Cardiac fibroblast (primary cell): ENCODE results near the gene COIL.

ENCODE experiments used
- DNase-seq, 2 donors: peaks; one replicate each; pipeline versions ENCODE4 v3.0.0 to v3.0.0-alpha.2; 2010; ENCODE audit warnings: low read depth in 2 of 2
- H3K4me3 ChIP-seq, 2 donors: replicated peaks in 1 of 2; 1 replicate in 1 of 2; 2 replicates in 1 of 2; pipeline ENCODE4 v1.5.1; 2011; ENCODE audit warnings: low read depth in 2 of 2, low read length in 2 of 2, mild to moderate bottlenecking in 2 of 2, moderate library complexity in 1 of 2
- CTCF ChIP-seq: IDR thresholded peaks from one replicate; pipeline ENCODE4 v1.5.1; 2011; ENCODE audit warnings: low read depth, mild to moderate bottlenecking, low read length, inconsistent platforms

The COIL gene

GRCh38 chr17:56936697-56937322 lies 24.0 kb downstream of the COIL start:
- TF ChIP-seq CTCF: no peak
- H3K4me3 ChIP-seq: no peak overlapping the region
- no peak for DNase-seq

GRCh38 chr17:56935461-56935860 lies 25.4 kb downstream of the COIL start:
- TF ChIP-seq CTCF: no peak
- H3K4me3 ChIP-seq: no peak overlapping the region
- no peak for DNase-seq

- TF ChIP-seq CTCF: no peak
- no peak for DNase-seq
- no peak overlapping the region for H3K4me3 ChIP-seq
These were observed 26.6 kb downstream of the COIL start for GRCh38 chr17:56934280-56934679.

GRCh38 chr17:56933868-56934267 lies 27.0 kb downstream of the COIL start:
- H3K4me3 ChIP-seq: no peak overlapping the region
- TF ChIP-seq CTCF: no peak
- DNase-seq: no peak

GRCh38 chr17:56933151-56933745 lies 27.6 kb downstream of the COIL start:
- no peak overlapping the region for H3K4me3 ChIP-seq
- no peak for DNase-seq
- TF ChIP-seq CTCF: no peak

GRCh38 chr17:56930739-56931337 lies 30.0 kb downstream of the COIL start:
- DNase-seq: no peak
- TF ChIP-seq CTCF: no peak
- H3K4me3 ChIP-seq: no peak overlapping the region
